ENCODE results near the gene WDFY4.

DNA sequence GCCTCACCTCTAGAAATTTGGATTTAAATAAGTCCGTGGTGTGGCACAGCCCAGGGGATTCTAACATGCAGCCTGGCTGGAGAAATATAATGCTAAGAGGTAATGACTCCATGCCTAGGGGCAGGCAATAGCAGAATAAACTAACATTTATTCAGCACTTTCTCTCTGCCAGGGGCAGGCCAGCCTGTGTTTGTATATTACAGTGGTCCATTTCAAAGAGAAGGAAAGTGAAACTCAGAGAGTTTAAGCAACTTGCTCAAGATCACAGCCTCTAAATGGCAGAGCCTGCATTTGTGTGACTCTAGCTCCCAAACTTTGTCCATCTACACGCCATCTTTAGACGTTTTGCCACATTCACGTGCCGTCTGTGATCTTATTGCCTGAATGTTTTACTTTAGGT is 261.7 kb downstream of the WDFY4 start:
- TF ChIP-seq EZH2phosphoT487 (IDR thresholded peaks at IDR 0.05; ENCODE audit: insufficient read depth, low read depth) (no peak), EZH2 (IDR thresholded peaks at IDR 0.05; ENCODE audit: insufficient read depth, poor library complexity, severe bottlenecking) (no peak)
